Forelimb muscle (tissue), 1 donor: ENCODE measurements around the gene KL. TPM values are rescaled to one million over a fixed set of nuclear protein-coding genes. Genes with fewer than 3 reads are reported as not detected.

ENCODE experiments used
- DNase-seq: peaks from one replicate; pipeline ENCODE4 v3.0.0-alpha.2; 2013; ENCODE audit warnings: low read depth
- polyA plus RNA-seq: library from polyadenylated mRNA; unstranded; fragments of 120-200 nt; gene quantifications from one replicate; pipeline ENCODE4 v1.2.1, GENCODE V29; 2013; ENCODE audit not compliant: insufficient read length

The KL gene
- polyA plus RNA-seq = 2.5 TPM

DNA sequence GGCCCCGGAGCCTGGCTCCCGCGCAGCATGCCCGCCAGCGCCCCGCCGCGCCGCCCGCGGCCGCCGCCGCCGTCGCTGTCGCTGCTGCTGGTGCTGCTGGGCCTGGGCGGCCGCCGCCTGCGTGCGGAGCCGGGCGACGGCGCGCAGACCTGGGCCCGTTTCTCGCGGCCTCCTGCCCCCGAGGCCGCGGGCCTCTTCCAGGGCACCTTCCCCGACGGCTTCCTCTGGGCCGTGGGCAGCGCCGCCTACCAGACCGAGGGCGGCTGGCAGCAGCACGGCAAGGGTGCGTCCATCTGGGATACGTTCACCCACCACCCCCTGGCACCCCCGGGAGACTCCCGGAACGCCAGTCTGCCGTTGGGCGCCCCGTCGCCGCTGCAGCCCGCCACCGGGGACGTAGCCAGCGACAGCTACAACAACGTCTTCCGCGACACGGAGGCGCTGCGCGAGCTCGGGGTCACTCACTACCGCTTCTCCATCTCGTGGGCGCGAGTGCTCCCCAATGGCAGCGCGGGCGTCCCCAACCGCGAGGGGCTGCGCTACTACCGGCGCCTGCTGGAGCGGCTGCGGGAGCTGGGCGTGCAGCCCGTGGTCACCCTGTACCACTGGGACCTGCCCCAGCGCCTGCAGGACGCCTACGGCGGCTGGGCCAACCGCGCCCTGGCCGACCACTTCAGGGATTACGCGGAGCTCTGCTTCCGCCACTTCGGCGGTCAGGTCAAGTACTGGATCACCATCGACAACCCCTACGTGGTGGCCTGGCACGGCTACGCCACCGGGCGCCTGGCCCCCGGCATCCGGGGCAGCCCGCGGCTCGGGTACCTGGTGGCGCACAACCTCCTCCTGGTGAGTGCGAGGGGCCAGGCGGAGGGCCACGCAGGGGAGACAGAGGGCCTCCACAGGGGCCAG lies at the start of gene KL:
TSS of gene KL (plus strand) at position 10 of the 909 bp plus-strand sequence. CDS start at position 28, 18 bp downstream.
- no peak for DNase-seq

DNA sequence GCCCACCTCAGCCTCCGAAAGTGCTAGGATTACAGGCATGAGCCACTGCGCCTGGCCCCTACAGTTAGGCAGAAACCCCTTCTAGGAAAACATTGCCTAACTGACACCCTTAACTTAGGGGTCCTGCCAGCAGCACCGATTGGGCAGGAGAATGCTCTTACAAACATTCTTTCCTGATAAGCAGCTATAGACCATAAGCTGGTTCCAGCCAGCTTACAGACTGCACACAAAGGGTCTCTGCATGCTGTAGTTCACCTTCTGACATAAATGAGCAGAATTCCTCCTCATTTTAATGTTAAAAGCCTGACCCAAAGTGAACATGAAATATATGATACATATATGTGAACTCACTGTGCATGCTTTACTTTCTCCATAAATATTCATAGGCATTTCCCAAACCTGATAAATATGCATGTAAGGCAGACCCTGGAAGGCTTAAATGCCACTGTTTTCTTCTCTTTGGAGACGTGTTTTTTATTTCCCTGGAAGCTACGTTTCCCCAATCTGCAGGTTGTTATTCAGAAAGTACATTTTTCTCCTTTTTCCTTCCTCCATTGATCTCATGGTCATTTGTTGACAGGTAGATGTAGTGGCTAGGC lies 48.5 kb upstream of the KL start:
- DNase-seq = no peak

- no peak for DNase-seq
Measured at GRCh38 chr13:32968316-32968715, 47.9 kb upstream of the KL start.

DNA sequence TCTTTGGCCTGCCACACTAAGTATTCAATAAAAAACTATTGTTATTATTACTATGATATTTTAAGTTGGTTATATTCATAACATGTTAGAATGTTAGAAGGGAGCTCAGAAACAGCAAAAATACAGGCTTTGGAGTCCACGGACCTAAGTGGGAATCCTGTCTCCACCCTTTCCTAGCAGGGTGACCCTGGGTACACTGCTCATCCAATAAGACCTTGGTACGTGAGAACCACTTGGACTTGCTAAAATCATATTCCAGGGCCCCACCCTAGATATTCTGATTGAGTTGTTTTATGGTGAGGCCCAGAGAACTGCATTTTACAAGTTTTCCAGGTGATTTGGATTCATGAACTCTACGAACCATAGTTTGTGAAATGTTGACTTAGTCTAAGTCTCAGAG lies 47.4 kb upstream of the KL start:
- DNase-seq = no peak

DNA sequence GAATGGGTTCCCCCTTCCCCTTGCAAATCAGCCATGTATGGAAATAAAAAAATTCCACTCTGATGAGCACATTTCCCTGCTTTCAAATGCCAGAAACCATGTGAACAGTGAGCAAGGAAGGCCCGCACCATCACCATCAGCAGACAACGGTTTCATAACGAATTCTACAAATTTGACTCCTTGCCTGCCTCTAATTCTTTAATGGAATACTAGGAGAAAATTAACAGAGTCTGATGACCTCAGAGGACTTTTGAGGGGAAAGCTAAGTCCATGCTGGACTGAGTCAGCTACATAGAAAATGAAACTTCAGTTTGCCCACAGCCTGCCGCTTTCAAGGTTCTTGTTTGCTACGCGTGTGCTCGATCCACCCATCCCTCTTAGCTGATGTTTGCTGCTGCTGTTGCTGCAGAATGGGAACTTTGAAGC lies 46.7 kb upstream of the KL start:
- DNase-seq = no peak

- no peak for DNase-seq
Measured at GRCh38 chr13:32976056-32976805, 40.0 kb upstream of the KL start.

DNA sequence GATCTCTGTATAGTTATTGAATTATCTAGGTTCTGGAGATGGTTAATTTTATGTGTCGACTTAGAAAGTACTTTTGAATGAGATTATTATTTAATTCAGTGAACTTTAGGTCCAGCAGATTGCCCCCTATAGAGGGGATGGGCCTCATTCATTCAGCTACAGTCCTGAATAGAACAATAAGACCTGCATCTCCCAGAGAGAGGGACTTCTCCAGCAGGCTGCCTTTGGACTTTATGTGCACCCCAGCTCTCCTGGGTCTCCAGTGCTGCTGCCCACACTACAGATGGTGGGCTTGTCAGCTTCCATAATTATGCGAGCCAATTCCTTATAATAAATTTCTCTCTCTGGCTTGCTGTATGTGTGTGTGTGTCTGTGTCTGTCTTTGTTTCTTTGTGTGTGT lies 39.3 kb upstream of the KL start:
- DNase-seq = no peak

GRCh38 chr13:32977321-32977720 lies 38.9 kb upstream of the KL start:
- no peak for DNase-seq

DNA sequence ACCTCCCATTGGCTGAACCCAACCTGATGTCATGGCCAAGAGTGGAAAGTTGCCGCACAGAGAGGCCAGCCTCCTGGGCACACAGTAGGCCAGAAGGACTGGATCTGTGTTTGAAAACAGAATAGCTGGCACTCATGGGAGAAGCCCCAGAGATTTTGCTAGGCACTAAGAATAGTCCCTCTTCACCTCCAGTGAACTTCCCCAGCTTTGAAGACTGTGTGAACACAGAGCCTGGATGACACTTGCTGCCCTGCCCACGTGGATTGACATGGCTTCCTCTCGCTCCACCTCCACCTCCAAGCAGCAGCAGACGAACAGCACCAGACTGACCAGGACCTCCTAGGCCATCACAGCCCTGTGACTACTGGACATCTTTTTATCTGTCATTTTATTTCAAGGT lies 37.9 kb upstream of the KL start:
- DNase-seq = no peak

- DNase-seq = no peak
Measured at GRCh38 chr13:32983058-32983457, 33.2 kb upstream of the KL start.

- DNase-seq = no peak
Measured at GRCh38 chr13:32984857-32985626, 31.2 kb upstream of the KL start.

- no peak for DNase-seq
Measured at GRCh38 chr13:32986552-32986951, 29.7 kb upstream of the KL start.

DNA sequence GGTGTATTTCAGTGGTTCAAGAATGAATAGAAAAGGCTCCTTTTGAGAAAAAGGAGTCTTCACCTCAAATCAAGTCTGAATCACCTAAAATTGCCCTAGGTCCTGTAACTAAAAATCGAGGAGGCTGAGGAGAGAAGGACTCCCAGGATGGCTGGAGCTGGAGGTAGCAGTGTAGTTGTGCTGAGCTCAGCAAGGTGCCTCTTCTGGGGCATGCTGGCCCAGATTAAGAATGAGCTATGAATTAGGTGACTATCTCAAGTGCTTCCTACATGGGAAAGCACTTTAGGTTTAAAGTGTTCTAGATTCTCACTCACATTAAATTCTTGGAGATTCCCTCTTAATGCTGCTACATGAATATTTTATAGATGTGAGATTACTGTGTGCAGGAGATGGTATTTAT lies 28.8 kb upstream of the KL start:
- DNase-seq = no peak

- no peak for DNase-seq
Measured at GRCh38 chr13:32988608-32989289, 27.5 kb upstream of the KL start.

DNA sequence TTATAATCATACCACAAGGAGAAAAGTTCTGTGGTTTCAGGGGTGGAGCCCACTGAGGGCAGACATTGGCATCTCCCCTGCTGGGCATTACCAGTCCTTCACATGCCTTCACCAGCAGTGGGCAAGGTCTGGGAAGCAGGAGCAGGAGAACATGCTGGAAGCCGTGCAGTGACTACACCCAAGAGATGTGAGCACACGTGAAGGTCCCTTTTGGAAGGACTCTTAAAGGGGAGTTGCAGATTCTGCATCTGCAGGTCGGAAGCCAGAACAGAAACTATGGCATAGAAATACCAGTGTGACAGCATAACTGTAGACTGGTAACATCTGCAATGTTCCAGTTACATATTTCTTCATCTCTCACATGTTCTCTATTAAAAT lies 26.9 kb upstream of the KL start:
- DNase-seq = no peak

DNA sequence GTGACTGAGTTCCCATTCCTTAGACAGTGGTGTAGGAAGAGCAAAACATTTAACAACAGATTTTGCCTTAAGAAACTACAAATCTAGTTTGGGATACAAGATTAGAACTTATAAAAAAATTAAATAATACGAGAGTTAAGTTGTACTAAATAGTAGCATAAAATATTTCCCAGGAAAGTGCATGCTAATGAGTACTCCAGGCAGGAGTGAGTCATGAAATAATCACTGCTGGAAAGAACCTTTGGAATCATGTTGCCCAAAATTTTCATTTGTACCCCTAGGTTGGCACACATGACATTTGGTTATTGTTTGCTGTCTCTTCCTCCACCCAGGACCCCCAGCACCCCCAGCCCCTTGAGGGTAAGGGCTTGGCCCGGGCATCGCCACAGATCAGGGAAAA lies 26.3 kb upstream of the KL start:
- DNase-seq = no peak

- no peak for DNase-seq
Measured at GRCh38 chr13:32993145-32993544, 23.1 kb upstream of the KL start.

DNA sequence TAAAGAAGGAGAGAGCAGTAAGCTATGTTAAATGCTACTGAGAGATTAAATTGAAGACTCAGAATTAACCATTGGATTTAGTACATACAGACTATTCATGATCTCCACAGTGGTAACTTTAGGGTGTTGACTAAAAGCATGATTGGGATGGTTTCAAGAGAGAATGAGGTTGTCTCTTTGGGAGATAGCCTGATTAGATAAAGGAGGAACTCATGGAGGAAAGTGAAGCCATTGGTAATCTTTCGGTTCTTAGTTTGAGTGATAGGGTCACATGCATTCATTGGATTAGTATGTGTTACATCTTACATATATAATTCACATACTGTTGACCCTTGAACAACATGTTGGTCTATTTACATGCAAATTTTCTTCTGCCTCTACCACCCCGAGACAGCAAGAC lies 18.8 kb upstream of the KL start:
- DNase-seq = no peak

DNA sequence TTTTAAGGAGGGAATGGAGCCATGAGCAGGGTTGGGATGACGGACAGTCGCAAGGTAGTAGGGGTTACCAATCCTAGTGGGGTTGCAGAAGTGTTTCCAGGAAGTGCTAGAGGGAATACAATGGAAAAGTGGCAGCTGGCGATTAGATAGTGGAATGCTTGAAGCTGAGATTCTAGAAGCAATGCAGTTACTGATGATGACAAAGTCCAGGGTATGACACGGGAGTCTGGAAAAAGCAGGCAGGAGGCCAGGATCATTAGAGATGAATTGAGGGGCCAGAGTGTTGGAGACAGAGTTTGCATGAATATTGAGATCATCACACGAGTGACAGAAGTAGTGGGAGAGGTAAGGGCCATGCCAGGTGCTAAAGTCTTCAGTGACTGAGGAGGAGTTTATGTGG lies 17.3 kb upstream of the KL start:
- DNase-seq = no peak

DNA sequence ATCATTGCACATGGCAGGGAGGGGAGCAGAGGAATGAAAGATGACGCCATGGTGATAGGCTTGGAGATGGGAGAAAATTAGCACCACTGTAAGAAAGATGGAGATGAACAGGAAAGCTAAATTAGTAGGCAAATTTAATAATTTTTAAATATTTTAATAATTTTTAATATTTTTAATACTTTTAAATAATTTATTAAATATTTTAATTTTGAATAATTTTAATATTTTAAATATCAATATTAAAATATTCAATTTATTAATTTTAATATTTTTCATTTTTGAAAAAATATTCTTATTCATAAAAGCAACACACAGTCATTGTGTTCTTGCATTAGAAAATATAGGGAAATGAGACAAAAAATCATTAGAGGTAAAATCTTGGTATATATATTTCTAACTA lies 15.9 kb upstream of the KL start:
- no peak for DNase-seq

GRCh38 chr13:33003458-33004019 lies 12.7 kb upstream of the KL start:
- no peak for DNase-seq
